MM.1S (cell line): ENCODE measurements around the gene MTCL1.

ENCODE experiments used
- DNase-seq: peaks from one replicate; pipeline ENCODE4 v3.0.0-alpha.2; 2015
- H2AFZ ChIP-seq: fragments of 300-600 bp; sonication (generic); 2 replicates; pipeline ENCODE4 v1.6.0; 2016; ENCODE audit warnings: antibody characterized with exemption, low read length
- H3F3A ChIP-seq: fragments of 300-600 bp; sonication (generic); 2 replicates; pipeline ENCODE4 v1.6.1; 2016; ENCODE audit warnings: mild to moderate bottlenecking, antibody characterized with exemption, low read length, moderate library complexity, mixed read lengths; ENCODE audit not compliant: insufficient read depth
- H3K27ac ChIP-seq: fragments of 300-600 bp; sonication (generic); 2 replicates; pipeline ENCODE4 v1.5.1; 2016; ENCODE audit warnings: mild to moderate bottlenecking, low read length
- H3K27me3 ChIP-seq: fragments of 300-600 bp; sonication (generic); replicated peaks from 2 replicates; pipeline ENCODE4 v1.6.0; 2016; ENCODE audit warnings: low read length; ENCODE audit not compliant: insufficient read depth
- H3K36me3 ChIP-seq: fragments of 300-600 bp; sonication (generic); replicated peaks from 2 replicates; pipeline ENCODE4 v1.6.1; 2016; ENCODE audit warnings: mild to moderate bottlenecking, low read length, mixed read lengths; ENCODE audit not compliant: insufficient read depth
- H3K4me1 ChIP-seq: fragments of 300-600 bp; sonication (generic); 2 replicates; pipeline ENCODE4 v1.6.1; 2016; ENCODE audit warnings: low read length, mixed read lengths
- H3K4me2 ChIP-seq: fragments of 300-600 bp; sonication (generic); 2 replicates; pipeline ENCODE4 v1.6.0; 2016; ENCODE audit warnings: low read depth, low read length
- H3K4me3 ChIP-seq: fragments of 300-600 bp; sonication (generic); 2 replicates; pipeline ENCODE4 v1.5.1; 2016; ENCODE audit warnings: low read length, mixed read lengths
- H3K79me2 ChIP-seq: fragments of 300-600 bp; sonication (generic); 2 replicates; pipeline ENCODE4 v1.6.1; 2016; ENCODE audit warnings: mixed run types, low read length, mixed read lengths
- H3K9ac ChIP-seq: fragments of 300-600 bp; sonication (generic); 2 replicates; pipeline ENCODE4 v1.6.1; 2016; ENCODE audit warnings: low read length, mixed read lengths
- H3K9me2 ChIP-seq: fragments of 300-600 bp; sonication (generic); replicated peaks from 2 replicates; pipeline ENCODE4 v1.6.1; 2016; ENCODE audit warnings: mild to moderate bottlenecking, low read length, mixed read lengths; ENCODE audit not compliant: insufficient read depth
- H3K9me3 ChIP-seq: fragments of 300-600 bp; sonication (generic); replicated peaks from 2 replicates; pipeline ENCODE4 v1.6.1; 2016; ENCODE audit warnings: mild to moderate bottlenecking, low read length, mixed read lengths; ENCODE audit not compliant: insufficient read depth
- H4K20me1 ChIP-seq: fragments of 300-600 bp; sonication (generic); 2 replicates; pipeline ENCODE4 v1.6.1; 2016; ENCODE audit warnings: mild to moderate bottlenecking, low read length, moderate library complexity, mixed read lengths; ENCODE audit not compliant: insufficient read depth
- CTCF ChIP-seq: fragments of 300-600 bp; sonication (generic); IDR thresholded peaks from 2 replicates; pipeline ENCODE4 v1.5.1; 2016; ENCODE audit warnings: antibody characterized with exemption, low read length, mixed read lengths
- EZH2 ChIP-seq: fragments of 300-600 bp; sonication (generic); optimal IDR thresholded peaks from 2 replicates; pipeline ENCODE3; 2017; ENCODE audit warnings: low read depth, mild to moderate bottlenecking, antibody characterized with exemption, low read length, mixed read lengths
- EZH2phosphoT487 ChIP-seq: fragments of 300-600 bp; sonication (generic); IDR thresholded peaks from 2 replicates; pipeline ENCODE4 v1.6.1; 2018; ENCODE audit warnings: antibody characterized with exemption, low read length

The MTCL1 gene

DNA sequence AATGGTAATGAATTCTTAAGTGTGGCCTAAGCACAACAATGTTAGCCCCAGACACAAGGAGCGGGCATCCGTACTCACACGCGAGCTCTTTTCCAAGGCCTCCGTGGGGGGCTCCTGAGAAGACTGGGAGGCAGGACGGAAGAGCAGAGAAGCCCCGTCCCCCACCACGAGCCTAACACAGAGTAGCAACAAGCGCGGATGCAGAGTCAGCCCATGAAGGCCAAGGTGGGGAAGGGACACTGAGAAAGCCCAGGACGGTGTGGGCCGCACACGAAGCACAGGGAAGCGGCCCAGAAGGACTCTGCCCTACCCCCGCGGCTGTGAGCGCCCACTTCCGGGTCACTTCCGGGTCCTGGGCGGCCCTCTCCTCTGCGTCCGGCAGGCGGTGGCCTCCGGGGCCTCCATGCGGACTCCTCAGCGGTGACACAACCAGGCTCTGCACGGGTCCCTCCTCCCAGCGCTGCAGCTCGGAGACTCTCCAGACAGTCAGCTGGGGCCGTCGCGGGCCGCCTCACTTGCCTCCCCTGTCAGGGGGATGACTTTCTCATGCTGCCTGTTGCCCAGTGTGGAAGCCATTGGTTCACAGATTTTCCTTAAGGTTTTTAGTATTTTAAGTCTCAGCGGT lies 151.5 kb downstream of the MTCL1 start:
- Histone ChIP-seq H3K9me2 (no peaks in the 10 kb centered on the region), H4K20me1 (no peaks in the 10 kb centered on the region), H3F3A (peaks cover 9% of the 10 kb centered on the region; the same call in 1 of the 2 replicates), H3K4me1 (peaks cover 21% of the 10 kb centered on the region), H3K9ac (no peak overlapping the region), H3K27ac (no peak overlapping the region), H3K79me2 (no peaks in the 10 kb centered on the region), H3K36me3 (no peaks in the 10 kb centered on the region), H3K4me2 (no peak overlapping the region), H3K4me3 (no peak overlapping the region), H3K27me3 (no peaks in the 10 kb centered on the region), H3K9me3 (no peaks in the 10 kb centered on the region), H2AFZ (no peak overlapping the region)
- DNase-seq = no peak
- TF ChIP-seq EZH2phosphoT487 (no peak), CTCF (no peak), EZH2 (no peak)

DNA sequence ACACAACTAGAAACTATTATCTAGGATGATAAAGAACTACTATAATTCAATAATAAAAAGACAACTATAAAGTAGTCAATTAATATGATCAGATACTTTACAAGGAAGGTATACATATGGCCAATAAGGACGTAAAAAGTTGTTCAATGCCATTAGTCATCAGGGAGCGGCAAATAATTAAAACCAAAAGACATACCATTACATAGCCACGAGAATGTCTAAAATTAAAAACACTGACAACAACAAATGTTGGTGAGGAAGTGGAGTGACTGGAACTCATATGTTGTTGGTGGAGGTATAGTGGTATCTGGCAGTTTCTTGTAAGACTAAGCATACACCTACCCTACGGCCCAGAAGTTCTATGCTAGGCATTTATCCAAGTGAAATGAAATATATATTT lies 152.4 kb downstream of the MTCL1 start:
- no peaks in the 10 kb centered on the region for H4K20me1 ChIP-seq
- no peak overlapping the region for H3K27ac ChIP-seq
- H3K4me2 ChIP-seq = no peak overlapping the region
- TF ChIP-seq CTCF (no peak), EZH2phosphoT487 (no peak), EZH2 (no peak)
- H3K9me2 ChIP-seq = no peaks in the 10 kb centered on the region
- H2AFZ ChIP-seq = no peak overlapping the region
- peaks cover 9% of the 10 kb centered on the region; the same call in 1 of the 2 replicates for H3F3A ChIP-seq
- no peak for DNase-seq
- H3K27me3 ChIP-seq = no peaks in the 10 kb centered on the region
- H3K9ac ChIP-seq = no peak overlapping the region
- H3K9me3 ChIP-seq = no peaks in the 10 kb centered on the region
- H3K4me3 ChIP-seq = no peak overlapping the region
- peaks cover 23% of the 10 kb centered on the region for H3K4me1 ChIP-seq
- no peaks in the 10 kb centered on the region for H3K36me3 ChIP-seq
- H3K79me2 ChIP-seq = no peaks in the 10 kb centered on the region

- no peaks in the 10 kb centered on the region for H3K36me3 ChIP-seq
- H3K9me3 ChIP-seq = no peaks in the 10 kb centered on the region
- H3F3A ChIP-seq = peaks cover 9% of the 10 kb centered on the region; the same call in 1 of the 2 replicates
- no peak overlapping the region for H3K4me2 ChIP-seq
- no peaks in the 10 kb centered on the region for H3K27me3 ChIP-seq
- H2AFZ ChIP-seq = no peak overlapping the region
- peaks cover 23% of the 10 kb centered on the region for H3K4me1 ChIP-seq
- no peak overlapping the region for H3K9ac ChIP-seq
- no peaks in the 10 kb centered on the region for H3K79me2 ChIP-seq
- no peaks in the 10 kb centered on the region for H3K9me2 ChIP-seq
- no peaks in the 10 kb centered on the region for H4K20me1 ChIP-seq
- TF ChIP-seq EZH2 = no peak
- TF ChIP-seq CTCF = no peak
- TF ChIP-seq EZH2phosphoT487 = no peak
- H3K27ac ChIP-seq = no peak overlapping the region
- H3K4me3 ChIP-seq = no peak overlapping the region
- no peak for DNase-seq
Measured at GRCh38 chr18:8858888-8859511, 153.6 kb downstream of the MTCL1 start.
